Measurements from ENCODE around the gene RAB27B. TPM values are rescaled to one million over a fixed set of nuclear protein-coding genes. Genes with fewer than 3 reads are reported as not detected.

RAB27B gene
- total and polyA plus RNA-seq, 2 of the 8 experiments (the other 6 are each of a cell fraction or from before 2014, with no cell fraction given), result 0.05 to 0.60 TPM

GRCh38 chr18:54801374-54801773 lies 26.9 kb upstream of the RAB27B start (continued):
- TF ChIP-seq YY1 (IDR thresholded peaks at IDR 0.05; ENCODE audit: low read depth, low read length), result no peak
- no peak for TF ChIP-seq ASH2L (IDR thresholded peaks at IDR 0.05; ENCODE audit: low read length)
- TF ChIP-seq RAD21 (IDR thresholded peaks at IDR 0.05 in 1 of 2, conservative IDR thresholded peaks at IDR 0.05 in 1 of 2; ENCODE audit: low read depth in 2 of 2, low read length in 2 of 2), result no peak
- no peak for TF ChIP-seq SIRT6 (IDR thresholded peaks at IDR 0.05; ENCODE audit: low read length)
- TF ChIP-seq TCF12 (IDR thresholded peaks at IDR 0.05; ENCODE audit: low read depth, low read length), result no peak
- TF ChIP-seq KDM4A (IDR thresholded peaks at IDR 0.05; ENCODE audit: low read depth, low read length, severe bottlenecking), result no peak
- no peak for TF ChIP-seq MAX (IDR thresholded peaks at IDR 0.05)
